MM.1S (cell line): ENCODE results near the gene BGN.

Experiments
- DNase-seq: peaks from one replicate; pipeline ENCODE4 v3.0.0-alpha.2; 2015
- H2AFZ ChIP-seq: fragments of 300-600 bp; sonication (generic); 2 replicates; pipeline ENCODE4 v1.6.0; 2016; ENCODE audit warnings: antibody characterized with exemption, low read length
- H3F3A ChIP-seq: fragments of 300-600 bp; sonication (generic); 2 replicates; pipeline ENCODE4 v1.6.1; 2016; ENCODE audit warnings: mild to moderate bottlenecking, antibody characterized with exemption, low read length, moderate library complexity, mixed read lengths; ENCODE audit not compliant: insufficient read depth
- H3K27ac ChIP-seq: fragments of 300-600 bp; sonication (generic); 2 replicates; pipeline ENCODE4 v1.5.1; 2016; ENCODE audit warnings: mild to moderate bottlenecking, low read length
- H3K27me3 ChIP-seq: fragments of 300-600 bp; sonication (generic); replicated peaks from 2 replicates; pipeline ENCODE4 v1.6.0; 2016; ENCODE audit warnings: low read length; ENCODE audit not compliant: insufficient read depth
- H3K36me3 ChIP-seq: fragments of 300-600 bp; sonication (generic); replicated peaks from 2 replicates; pipeline ENCODE4 v1.6.1; 2016; ENCODE audit warnings: mild to moderate bottlenecking, low read length, mixed read lengths; ENCODE audit not compliant: insufficient read depth
- H3K4me1 ChIP-seq: fragments of 300-600 bp; sonication (generic); 2 replicates; pipeline ENCODE4 v1.6.1; 2016; ENCODE audit warnings: low read length, mixed read lengths
- H3K4me2 ChIP-seq: fragments of 300-600 bp; sonication (generic); 2 replicates; pipeline ENCODE4 v1.6.0; 2016; ENCODE audit warnings: low read depth, low read length
- H3K4me3 ChIP-seq: fragments of 300-600 bp; sonication (generic); 2 replicates; pipeline ENCODE4 v1.5.1; 2016; ENCODE audit warnings: low read length, mixed read lengths
- H3K79me2 ChIP-seq: fragments of 300-600 bp; sonication (generic); 2 replicates; pipeline ENCODE4 v1.6.1; 2016; ENCODE audit warnings: mixed run types, low read length, mixed read lengths
- H3K9ac ChIP-seq: fragments of 300-600 bp; sonication (generic); 2 replicates; pipeline ENCODE4 v1.6.1; 2016; ENCODE audit warnings: low read length, mixed read lengths
- H3K9me2 ChIP-seq: fragments of 300-600 bp; sonication (generic); replicated peaks from 2 replicates; pipeline ENCODE4 v1.6.1; 2016; ENCODE audit warnings: mild to moderate bottlenecking, low read length, mixed read lengths; ENCODE audit not compliant: insufficient read depth
- H3K9me3 ChIP-seq: fragments of 300-600 bp; sonication (generic); replicated peaks from 2 replicates; pipeline ENCODE4 v1.6.1; 2016; ENCODE audit warnings: mild to moderate bottlenecking, low read length, mixed read lengths; ENCODE audit not compliant: insufficient read depth
- H4K20me1 ChIP-seq: fragments of 300-600 bp; sonication (generic); 2 replicates; pipeline ENCODE4 v1.6.1; 2016; ENCODE audit warnings: mild to moderate bottlenecking, low read length, moderate library complexity, mixed read lengths; ENCODE audit not compliant: insufficient read depth
- CTCF ChIP-seq: fragments of 300-600 bp; sonication (generic); IDR thresholded peaks from 2 replicates; pipeline ENCODE4 v1.5.1; 2016; ENCODE audit warnings: antibody characterized with exemption, low read length, mixed read lengths
- EZH2 ChIP-seq: fragments of 300-600 bp; sonication (generic); optimal IDR thresholded peaks from 2 replicates; pipeline ENCODE3; 2017; ENCODE audit warnings: low read depth, mild to moderate bottlenecking, antibody characterized with exemption, low read length, mixed read lengths
- EZH2phosphoT487 ChIP-seq: fragments of 300-600 bp; sonication (generic); IDR thresholded peaks from 2 replicates; pipeline ENCODE4 v1.6.1; 2018; ENCODE audit warnings: antibody characterized with exemption, low read length

The BGN gene

GRCh38 chrX:153554519-153555167 is 59.9 kb downstream of the BGN start:
- no peaks in the 10 kb centered on the region for H3F3A ChIP-seq
- no peaks in the 10 kb centered on the region for H3K79me2 ChIP-seq
- no peaks in the 10 kb centered on the region for H3K9me2 ChIP-seq
- H3K4me3 ChIP-seq: no peak overlapping the region
- H4K20me1 ChIP-seq: no peaks in the 10 kb centered on the region
- H3K27me3 ChIP-seq: peaks cover 83% of the 10 kb centered on the region
- no peak overlapping the region for H3K27ac ChIP-seq
- DNase-seq: peak; percentile 15
- no peak overlapping the region for H2AFZ ChIP-seq
- H3K9me3 ChIP-seq: no peaks in the 10 kb centered on the region
- TF ChIP-seq EZH2phosphoT487 (no peak), EZH2 (no peak), CTCF (peak; percentile 57)
- H3K36me3 ChIP-seq: no peaks in the 10 kb centered on the region
- H3K9ac ChIP-seq: no peak overlapping the region
- no peaks in the 10 kb centered on the region for H3K4me1 ChIP-seq
- no peak overlapping the region for H3K4me2 ChIP-seq

- H2AFZ ChIP-seq: no peak overlapping the region
- no peaks in the 10 kb centered on the region for H3K9me3 ChIP-seq
- H3K79me2 ChIP-seq: no peaks in the 10 kb centered on the region
- H3K4me1 ChIP-seq: no peaks in the 10 kb centered on the region
- H4K20me1 ChIP-seq: no peaks in the 10 kb centered on the region
- H3K9me2 ChIP-seq: no peaks in the 10 kb centered on the region
- no peak for DNase-seq
- TF ChIP-seq EZH2phosphoT487 (no peak), EZH2 (no peak), CTCF (no peak)
- peaks cover 73% of the 10 kb centered on the region for H3K27me3 ChIP-seq
- no peaks in the 10 kb centered on the region for H3K36me3 ChIP-seq
- H3K4me3 ChIP-seq: no peak overlapping the region
- H3K4me2 ChIP-seq: no peak overlapping the region
- H3F3A ChIP-seq: no peaks in the 10 kb centered on the region
- H3K9ac ChIP-seq: no peak overlapping the region
- H3K27ac ChIP-seq: no peak overlapping the region
These were observed 62.0 kb downstream of the BGN start for GRCh38 chrX:153556767-153557166.

GRCh38 chrX:153557618-153558355 is 63.0 kb downstream of the BGN start:
- DNase-seq: no peak
- H3K4me2 ChIP-seq: no peak overlapping the region
- H2AFZ ChIP-seq: no peak overlapping the region
- H3K4me1 ChIP-seq: no peaks in the 10 kb centered on the region
- TF ChIP-seq CTCF (no peak), EZH2phosphoT487 (no peak), EZH2 (no peak)
- H3K9ac ChIP-seq: no peak overlapping the region
- no peak overlapping the region for H3K27ac ChIP-seq
- no peak overlapping the region for H3K4me3 ChIP-seq
- H3F3A ChIP-seq: no peaks in the 10 kb centered on the region
- H3K36me3 ChIP-seq: no peaks in the 10 kb centered on the region
- no peaks in the 10 kb centered on the region for H4K20me1 ChIP-seq
- H3K79me2 ChIP-seq: no peaks in the 10 kb centered on the region
- no peaks in the 10 kb centered on the region for H3K9me2 ChIP-seq
- H3K9me3 ChIP-seq: no peaks in the 10 kb centered on the region
- peaks cover 68% of the 10 kb centered on the region for H3K27me3 ChIP-seq
